ENCODE measurements around the gene LINC00305.

Gene LINC00305

DNA sequence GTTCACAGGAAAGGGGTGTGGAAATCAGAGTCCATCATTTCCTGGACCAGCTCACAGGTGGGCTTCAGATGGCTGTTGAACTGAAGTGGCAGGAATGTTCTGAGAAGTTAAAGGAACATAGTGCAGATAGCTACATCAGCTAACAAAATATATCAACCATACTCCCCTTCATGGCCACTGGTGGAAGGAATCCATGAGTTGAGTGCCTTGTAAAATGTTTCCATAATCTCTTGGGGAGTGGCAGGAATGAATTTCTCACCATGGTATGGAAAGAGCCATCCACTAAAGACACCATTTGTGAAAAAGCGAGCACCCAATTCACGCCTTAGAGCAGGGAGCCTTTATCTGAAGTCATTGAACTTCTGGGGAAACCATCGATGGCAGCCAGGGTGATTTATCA lies at the start of gene LINC00305:
TSS of gene LINC00305 (minus strand) at position 101 of the 400 bp plus-strand sequence.
- DNase-seq: no peak

DNA sequence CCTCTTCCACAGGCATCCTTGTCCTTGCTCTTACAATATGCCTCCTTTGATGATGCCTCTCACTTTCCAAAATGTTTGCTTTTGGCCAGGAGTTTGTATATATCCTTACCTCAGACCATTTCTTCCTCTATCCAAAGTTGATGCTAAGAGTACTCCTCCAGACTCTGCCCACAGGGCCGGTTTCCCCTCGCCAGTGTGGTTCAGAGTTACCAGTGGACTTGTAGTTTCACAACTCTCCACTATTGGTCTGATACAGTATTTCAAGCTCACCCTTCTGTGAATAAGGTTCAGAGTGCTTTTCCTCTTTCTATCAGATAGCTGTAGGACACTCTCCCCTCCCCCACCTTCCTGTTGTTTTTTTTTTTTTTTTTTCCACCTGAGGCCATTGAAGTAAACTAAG lies 42.2 kb upstream of the LINC00305 start:
- no peak for DNase-seq

DNA sequence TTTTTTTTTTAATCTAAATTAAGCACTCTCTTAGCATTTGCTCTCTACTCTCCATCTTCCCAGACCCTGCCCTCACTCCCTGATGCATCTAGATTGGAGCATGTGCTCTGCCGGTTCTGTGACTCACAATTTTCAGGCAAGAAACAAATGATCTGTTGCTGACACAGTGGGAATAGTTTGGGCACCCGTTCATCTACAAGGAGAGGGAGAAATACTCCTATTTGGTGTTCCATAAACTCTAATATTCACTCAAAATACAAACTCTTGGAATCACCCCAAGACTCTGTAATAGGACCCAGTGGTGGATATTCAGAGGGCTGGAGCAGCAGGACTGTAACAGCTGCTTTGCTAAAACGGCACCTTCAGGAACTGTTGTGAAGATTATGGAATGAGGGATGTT lies 37.1 kb upstream of the LINC00305 start:
- DNase-seq: no peak

DNA sequence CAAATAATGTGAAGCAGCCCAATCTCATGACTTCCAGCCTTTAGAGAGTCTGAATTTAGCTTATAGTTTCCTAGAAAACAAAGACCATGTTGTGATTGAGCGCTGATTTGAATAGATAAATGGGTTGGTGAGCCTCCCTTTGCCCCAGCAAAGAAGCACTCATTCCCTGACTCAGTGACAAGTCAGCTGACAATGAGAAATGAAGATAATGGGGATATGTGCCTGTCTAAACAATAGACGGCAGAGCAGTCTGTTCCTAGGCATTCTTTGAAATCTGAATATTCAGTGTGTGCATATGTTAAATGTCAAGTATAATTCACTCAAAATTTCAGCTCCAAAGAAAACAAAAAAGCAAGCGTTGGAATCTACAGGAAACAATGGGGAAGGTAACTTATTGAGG lies 34.8 kb upstream of the LINC00305 start:
- DNase-seq: no peak

DNA sequence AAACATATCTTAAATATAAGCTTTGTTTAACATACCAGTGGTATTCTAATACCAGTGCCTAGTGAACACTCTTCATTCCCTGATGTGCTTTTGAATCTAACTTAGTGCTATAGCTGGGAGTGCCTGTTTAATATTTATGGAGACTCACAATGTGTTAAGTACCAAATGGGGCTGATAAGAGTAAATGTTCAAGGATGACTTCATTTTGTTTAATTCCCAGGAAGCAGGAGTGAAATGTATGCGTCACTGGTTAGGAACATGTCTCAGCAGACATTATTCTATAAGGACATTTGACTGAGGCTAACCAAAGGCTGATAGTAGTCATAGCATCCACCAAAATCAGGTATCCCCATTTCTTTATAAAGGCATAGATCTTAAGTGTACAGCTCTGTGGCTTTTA lies 31.7 kb upstream of the LINC00305 start:
- no peak for DNase-seq

DNA sequence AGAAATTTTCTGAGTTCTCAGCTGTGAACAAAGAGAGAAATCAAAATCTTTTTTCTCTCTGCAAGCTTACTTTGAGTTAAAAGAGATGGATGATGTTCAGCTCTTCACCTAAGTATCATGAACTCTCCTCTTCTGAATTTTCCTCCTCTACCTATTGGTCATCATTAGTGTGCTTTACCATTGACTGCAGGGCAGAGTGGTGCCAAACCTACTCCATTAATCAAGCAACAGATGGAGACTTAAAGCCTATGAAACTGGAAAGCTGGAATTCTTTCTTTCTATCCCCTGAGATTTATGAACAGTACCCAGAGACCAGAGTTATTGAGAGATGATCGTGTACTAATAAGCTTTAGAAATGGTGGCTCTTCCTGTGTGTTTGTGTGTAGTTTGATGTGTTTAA lies 31.3 kb upstream of the LINC00305 start:
- no peak for DNase-seq

DNA sequence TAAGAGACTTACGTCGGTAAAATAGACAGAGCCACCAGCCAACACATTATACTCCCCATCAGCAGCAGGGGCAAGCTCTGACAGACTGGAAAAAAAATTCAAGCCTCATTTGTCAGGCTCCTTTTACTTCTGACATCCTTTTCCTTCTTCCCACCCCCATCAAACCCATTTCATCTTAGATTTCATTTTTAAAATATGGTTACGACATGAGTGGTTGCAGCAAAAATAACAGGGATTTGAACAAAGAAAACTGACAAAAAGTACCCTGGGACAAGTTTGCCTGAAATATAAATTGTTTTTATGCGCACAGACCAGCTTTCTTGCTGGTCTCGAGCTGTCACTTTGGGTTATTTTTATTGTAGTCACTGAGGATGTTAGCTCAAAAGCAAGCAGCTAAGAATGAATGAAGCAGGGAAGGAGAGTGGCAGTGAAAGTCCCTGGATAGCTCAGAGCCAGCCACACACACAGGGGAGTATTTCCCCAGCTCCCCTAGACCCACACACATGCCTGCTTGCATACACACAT lies 30.7 kb upstream of the LINC00305 start:
- no peak for DNase-seq

DNA sequence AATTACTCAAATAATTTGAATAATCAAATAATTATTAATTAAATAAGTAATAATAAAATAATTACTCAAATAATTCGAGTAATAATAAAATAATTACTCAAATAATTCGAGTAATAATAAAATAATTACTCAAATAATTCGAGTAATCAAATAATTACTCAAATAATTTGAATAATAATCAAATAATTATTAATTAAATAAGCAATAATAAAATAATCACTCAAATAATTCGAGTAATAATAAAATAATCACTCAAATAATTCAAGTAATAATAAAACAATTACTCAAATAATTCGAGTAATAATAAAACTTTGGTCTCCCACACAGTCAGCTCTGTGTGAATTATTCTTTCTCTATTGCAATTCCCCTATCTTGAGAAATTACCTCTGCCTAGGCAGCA lies 30.0 kb upstream of the LINC00305 start:
- no peak for DNase-seq

DNA sequence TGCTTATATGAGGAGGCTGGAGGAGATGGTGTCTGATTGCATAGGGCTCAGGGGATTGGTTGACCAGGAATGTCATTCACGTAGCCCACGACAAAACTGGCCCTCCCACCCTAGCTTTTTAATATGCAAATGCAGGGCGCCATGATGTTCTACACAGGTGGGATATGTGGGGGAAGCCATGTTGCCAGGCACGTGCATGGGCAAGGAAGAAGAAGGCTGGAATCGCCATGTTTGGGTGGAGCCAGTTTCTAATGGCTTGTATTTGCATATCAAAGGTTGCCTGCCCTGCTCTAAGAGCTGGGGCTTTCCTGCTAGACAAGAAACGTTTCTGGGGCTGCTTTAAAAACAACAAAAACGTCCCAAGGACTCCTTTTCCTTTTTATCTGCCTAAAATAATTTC lies 26.5 kb upstream of the LINC00305 start:
- DNase-seq: no peak

DNA sequence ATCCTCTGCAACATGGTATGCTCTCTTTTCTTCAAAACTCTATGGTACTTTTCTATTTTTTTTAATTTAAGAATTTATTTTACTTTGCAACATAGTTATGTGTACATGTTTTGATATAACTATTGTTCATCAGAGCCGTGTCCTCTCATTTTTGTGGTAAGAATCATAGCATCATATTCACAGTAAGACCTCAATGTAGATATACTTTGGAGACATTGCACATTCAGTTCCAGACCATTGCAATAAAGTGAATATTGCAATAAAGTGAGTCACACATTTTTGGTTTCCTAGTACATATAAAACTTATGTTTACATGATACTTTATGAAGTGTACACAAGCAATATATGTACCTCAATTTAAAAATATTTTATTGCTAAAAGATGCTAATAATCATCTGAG lies 22.7 kb upstream of the LINC00305 start:
- no peak for DNase-seq

DNA sequence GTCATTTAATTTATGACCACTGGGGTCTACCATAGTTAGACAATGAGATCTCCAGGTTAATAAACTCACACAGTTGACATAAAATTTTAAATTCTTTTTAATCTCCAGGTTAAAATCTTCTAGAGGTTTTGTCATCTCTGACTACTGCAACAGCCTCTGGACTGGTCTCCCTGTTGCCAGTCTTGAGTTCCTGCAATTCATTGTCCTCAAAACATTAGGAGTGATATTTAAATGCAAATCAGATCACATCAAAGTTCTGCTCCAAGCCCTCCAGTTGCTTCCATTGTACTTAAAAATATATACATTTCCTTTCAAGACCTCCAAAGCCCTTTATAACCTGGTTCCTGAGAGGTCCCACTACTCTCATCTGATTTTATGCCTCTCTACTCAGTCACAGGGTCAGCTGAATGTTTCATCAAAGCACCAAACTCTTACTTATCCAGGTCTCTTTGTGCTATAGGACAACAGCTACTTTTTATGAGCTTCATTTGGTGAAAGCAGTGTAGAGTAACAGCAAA lies 18.6 kb upstream of the LINC00305 start:
- DNase-seq: no peak

DNA sequence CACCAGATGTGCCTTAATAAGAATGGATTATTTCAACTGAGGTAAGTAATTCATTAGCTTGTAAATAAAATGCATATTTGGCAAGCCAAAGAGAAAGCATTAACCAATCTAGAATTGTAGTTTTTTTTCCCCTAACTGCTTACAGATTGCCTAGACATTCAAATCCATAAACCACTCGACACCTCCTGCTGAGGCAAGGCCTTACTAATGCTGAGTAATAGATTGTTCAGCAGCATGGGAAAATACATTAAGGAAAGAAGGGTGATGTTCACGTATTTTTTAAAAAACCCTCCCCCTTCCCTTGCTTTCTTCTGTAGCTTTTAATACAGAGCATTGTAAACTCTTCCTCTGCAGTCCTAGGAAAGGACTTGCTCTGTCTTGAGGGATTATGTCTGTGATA lies 17.0 kb upstream of the LINC00305 start:
- DNase-seq: no peak

DNA sequence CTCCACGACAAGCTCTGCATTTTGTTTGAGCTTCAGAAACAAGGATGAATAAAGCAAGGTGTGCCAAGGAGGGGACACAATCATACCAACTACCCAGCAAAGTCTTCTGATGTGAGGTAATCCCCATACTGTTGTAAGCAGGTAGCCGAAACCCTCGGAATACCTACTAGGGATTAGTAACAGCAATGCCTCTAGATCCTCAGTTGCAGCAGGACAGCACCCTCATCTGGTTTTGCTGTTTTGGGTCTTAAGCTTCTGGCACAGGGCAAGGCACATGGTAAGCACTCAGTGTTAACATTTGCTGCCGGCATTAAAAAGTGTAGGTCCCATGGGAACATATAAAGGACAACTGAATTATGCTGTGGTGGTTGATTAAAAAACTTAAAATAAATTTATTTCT lies 16.0 kb upstream of the LINC00305 start:
- no peak for DNase-seq

DNA sequence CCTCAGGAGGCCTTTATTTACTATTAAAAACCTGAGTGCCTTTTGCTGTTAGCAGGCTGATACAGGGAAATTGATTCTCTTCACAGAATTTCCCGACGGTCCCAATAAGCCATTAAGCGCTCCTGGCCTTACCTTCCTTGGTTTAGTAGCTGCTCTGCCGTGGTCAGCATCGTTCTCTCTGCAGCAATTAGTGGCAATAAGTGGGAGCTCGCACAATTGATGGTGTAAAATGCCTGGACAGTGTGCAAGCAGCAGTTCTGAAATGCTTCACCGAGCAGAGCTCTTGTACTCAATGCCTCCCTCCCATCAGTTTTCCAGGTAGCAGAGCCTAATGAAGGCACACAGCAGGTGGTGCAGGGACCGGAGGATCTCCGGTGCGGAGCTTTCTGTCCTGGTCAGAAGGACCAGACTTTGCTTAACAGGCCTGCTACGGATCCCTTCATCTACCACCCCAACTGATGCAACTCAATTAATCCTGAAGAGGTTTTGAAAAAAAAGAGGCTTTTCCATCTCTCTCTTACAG lies 1.1 kb upstream of the LINC00305 start:
- DNase-seq: no peak

DNA sequence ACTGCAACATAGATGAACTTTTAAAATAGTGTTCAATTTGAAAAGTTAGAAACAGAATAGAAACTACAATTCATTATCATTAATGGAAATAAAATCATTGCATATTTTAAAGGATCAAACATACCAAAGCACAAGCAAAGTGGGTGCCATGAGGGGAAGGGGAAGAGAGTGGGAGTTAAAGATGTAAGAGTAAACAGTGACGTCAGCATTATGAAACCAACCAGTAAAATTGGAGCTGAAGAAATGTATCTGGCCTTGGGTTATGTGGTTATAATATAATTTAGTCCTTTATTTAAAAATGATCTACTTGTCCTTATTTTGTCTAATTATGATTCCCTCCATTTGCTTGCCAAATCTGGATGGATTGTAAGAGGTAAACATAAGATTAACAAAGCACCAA lies 6.0 kb downstream of the LINC00305 start:
- DNase-seq: no peak

DNA sequence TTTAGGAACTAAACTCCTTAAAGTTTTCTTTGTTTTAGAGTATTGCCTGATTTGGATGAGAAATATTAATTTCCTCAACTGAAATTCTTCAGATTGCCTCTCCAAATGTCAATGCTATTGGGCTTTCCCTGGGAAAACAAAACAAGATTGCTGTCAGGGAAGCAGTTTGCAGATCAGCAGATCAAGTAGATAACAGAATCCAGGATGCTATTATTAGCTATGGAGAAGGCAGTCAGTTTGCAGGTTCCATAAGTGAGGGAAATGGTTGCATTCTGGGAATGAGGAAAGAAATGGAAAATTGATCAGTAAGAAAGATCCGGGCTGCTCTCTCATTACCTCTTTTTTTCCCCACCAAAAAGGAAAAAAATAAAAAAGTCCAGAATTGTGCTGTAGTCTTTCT lies 11.0 kb downstream of the LINC00305 start:
- no peak for DNase-seq

DNA sequence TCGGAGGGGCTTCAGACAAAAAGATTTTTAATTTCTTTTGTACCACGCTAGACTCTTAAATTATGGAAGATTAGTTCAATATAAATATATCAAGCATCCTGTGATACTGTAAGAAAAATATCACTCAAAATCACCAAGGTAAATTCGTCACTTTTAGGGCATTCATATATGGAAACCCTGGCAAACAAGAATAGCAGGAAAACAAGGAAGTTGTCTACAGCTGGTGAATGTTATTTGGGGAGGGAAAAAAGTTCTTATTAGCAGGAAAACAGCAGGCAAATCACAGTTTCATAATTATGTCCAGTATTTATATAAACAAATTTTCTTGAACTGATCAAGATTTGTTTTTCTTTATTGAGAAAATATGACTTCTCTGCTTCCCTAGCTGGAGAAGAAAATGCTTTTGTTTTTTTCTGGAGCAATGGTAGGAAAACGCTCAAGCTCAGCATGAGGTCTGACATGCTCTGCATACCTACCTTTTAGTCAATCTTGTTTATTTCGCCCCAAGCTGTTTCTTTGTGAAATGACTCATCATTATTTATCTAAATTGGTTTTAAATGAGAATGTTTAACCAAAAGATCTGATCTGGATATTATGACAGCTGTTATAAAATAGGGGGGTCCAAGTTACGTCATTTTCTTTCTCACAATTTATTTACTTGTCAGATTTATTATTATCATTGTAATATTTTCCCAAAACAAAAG lies 14.7 kb downstream of the LINC00305 start:
- no peak for DNase-seq

DNA sequence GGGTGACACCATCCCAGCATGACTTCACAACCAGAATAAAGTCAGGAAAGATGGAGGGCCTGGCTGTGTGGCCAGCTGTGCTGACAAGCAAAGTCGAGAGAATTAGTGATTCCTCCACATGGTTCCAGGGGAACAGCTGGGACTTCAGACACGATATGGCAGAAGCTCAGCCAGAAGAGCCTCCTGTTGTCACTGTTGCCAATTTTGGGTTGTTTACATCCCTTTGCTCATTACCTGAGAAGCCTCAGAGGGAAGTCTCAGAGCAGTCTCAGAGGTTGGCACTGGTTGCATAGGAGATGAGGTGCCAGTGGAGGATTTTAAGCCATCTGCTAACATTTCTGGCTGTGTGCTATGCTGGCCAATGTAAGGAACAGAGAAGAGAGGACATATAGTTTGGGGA lies 16.0 kb downstream of the LINC00305 start:
- no peak for DNase-seq

DNA sequence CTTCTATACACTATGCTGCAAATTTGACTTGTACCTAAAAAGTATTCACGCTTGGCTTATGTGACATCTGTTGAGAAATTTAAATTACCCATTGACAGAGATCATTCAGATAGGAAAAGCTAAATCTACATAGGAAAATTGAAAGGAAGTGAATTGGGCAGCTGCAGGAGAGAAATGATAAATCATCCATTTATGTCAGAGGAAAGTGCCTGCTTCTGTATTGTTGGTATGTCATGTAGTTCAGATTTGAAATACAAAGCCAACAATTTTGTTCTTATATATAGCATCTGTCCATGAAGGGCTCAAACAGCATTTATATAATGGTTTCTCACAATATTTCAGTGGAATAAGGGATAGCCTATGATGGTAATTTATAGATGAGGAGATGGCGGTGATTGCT lies 17.6 kb downstream of the LINC00305 start:
- DNase-seq: no peak

DNA sequence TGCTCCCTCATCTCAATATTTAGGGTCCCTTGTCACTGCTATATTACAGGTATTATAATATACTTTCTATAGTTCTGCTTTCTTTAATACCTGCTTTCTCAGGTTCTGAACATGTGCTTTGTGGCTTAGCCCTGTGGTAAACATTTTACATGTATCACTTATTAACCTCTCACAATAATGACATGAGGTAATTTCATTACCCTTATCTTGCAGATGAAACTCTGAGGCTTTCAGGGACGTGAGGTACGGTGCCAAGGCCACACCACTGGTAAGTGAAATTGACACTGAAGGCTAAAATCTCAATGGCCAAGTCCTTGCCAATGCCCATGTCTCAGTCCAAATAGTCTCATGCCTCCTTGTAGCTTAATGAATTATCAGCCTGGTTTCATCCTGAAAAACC lies 21.7 kb downstream of the LINC00305 start:
- no peak for DNase-seq

DNA sequence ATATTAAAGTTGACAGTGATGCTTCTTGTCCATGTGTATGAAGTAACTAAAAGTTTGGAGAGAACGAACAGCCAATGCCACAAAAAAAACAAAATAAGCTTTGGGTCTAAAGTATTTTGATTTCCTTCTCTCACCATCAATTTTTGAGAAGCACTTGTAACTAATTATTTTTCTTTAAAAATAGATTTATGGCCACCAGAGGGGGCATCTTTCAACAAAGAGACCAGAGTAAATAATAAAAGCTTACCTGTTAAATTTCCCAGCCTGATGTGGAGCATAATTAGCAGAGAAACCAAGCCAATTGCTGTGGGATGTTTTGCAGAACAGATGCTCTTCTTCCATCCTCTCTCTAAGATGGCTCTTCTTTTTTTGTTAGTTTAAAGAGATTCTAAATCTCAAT lies 29.0 kb downstream of the LINC00305 start:
- DNase-seq: no peak

DNA sequence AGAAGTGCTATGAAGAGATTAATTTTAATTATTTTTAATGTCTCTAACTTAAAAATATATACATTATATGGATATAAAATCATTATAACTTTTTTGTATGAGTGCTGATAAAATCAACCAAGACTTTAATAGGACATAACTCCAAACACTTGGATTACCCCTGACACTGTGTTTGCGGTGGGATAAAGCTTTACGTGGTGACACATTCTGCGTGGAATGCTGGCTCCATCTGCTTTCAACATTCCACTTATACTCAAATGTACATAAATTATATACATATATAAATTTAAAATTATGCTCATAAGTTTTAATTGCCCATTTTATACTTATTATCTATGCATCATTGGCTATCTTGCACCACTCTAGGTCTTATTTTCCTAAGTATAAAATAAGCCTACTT lies 30.5 kb downstream of the LINC00305 start:
- DNase-seq: no peak

DNA sequence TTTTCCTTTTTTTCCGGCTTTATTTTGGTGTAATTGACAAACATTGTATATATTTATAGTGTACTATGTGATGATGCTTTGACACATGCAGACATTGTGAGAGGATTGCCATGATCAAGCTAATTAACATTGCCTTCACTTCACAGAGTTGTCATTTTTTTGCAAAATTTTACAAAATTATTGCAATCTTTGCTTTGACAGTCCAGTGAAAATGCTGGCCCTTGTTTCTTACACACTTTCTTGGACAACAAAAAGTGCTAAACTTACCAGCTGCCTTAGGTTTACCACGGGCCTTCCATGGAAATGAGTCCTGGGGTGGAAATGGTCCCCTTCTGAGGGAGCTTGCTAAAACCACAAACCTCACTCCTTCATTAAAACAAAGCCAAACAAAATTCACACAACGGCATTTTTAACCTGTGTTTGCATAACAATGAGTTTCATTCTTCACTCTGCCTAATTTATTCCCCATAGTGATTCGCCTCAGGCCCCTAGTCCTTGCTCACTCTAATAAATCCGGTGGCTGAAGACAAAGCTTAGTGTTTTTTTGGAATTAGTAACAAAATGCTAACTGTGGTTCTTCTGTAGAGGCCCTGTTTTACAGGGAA lies 32.2 kb downstream of the LINC00305 start:
- DNase-seq: no peak

DNA sequence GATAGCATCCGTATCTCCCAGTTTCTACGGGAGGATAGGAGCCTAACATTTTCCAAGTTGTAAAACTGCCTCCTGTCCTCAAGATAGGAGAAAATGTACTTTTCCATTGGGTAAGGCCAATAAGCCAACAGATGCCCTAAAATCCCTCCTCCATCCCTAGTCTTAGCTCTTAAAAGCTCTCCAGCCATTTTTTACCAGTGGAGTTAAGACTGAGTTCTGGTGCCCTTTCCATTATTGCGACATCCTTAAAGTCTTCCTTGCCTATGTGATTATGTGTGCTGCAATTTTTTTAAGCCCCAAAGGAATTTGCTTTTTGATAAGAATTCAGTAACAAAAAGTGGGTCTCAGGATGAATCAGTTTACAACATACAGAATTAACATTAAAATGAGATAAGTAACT lies 33.0 kb downstream of the LINC00305 start:
- no peak for DNase-seq

Measured in amniotic stem cell (primary cell).